ENCODE data around the gene DIPK1B.

The DIPK1B gene

DNA sequence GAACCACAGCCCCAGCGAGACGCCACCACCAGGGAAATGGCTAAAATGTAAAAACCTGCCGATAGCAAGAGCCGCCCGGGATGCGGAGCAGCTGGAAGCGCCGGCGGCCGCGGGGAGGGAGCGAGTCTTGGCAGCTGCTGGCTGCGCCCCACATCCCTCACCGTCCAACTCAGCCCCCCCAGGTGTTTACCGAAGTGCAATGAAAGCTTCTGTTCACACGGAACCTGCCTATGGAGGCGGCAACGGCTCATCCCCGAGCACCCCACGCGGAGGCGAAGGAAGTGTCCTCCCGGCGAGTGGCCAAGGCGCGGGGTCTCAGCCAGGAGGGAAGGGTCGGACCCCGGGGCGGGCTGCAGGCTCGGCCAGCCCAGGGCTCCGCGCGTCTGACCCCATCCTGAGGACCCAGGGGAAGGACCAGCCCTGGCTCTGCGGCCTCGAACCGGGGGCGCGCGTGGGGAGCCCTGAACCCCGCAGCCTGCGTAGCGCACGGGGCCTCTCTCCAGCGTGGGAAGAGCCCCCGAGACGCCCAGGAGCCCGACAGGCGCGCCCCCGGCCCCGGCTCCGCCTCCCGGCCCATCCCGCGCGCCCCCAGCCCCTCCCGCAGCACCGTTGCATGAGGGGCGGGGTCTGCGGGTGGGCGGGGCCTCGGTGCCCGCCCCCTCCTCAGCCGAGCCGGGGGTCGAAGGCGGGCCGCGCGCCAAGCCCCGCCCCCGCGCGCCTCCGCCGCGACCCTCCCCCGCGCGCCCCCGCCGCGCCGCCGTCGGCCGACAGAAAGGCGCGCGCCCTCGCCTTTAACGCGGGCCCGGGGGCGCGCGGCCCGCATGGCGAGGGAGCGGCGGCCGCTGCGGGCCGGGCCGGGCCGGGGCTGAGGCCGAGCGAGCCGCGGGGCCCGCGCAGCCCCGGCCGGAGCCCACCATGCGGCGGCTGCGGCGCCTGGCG is at the start of gene DIPK1B:
TSS of gene DIPK1B (plus strand) at position 822 of the 939 bp plus-strand sequence. CDS start at position 916, 94 bp downstream.
- no peak for DNase-seq

DNA sequence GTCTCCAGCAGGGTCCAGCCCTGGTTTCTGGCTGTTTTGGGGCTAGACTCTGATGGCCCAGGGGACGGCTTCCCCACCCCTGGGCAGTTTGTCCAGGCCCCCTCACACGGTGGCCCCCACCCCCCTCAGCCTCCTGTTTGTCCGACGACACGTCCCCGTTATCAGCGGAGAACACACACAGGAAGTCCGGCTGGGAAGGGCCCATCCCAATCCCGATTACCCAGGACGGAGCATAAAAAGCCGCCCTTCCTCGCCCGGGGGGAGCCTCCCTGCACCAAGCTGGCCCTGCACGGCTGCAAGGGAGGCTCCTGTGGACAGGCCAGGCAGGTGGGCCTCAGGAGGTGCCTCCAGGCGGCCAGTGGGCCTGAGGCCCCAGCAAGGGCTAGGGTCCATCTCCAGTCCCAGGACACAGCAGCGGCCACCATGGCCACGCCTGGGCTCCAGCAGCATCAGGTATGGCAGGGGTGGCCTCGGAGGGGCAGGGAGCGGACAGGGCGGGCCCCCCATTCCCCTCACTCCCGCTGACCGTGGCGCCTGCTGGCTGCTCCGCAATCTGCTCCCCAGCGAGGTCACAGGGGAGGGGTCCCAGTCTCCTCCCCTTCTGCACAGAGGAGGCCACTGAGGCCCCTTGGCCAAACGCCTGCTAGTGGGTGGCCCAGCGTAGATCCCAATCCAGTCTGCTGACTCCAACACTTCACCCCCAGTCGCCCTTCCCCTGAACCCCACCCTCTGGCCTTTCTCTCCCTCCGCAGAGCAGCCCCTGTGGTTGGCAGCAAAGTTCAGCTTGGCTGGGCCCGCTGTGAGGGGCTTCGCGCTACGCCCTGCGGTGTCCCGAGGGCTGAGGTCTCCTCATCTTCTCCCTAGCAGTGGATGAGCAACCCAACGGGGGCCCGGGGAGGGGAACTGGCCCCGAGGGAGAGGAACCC is 49.5 kb upstream of the DIPK1B start, which contains the start of gene EGFL7:
TSS of gene EGFL7 (plus strand) at position 261 of the 926 bp plus-strand sequence. CDS start 5,367 bp downstream, outside the sequence.
- no peak for DNase-seq

DNA sequence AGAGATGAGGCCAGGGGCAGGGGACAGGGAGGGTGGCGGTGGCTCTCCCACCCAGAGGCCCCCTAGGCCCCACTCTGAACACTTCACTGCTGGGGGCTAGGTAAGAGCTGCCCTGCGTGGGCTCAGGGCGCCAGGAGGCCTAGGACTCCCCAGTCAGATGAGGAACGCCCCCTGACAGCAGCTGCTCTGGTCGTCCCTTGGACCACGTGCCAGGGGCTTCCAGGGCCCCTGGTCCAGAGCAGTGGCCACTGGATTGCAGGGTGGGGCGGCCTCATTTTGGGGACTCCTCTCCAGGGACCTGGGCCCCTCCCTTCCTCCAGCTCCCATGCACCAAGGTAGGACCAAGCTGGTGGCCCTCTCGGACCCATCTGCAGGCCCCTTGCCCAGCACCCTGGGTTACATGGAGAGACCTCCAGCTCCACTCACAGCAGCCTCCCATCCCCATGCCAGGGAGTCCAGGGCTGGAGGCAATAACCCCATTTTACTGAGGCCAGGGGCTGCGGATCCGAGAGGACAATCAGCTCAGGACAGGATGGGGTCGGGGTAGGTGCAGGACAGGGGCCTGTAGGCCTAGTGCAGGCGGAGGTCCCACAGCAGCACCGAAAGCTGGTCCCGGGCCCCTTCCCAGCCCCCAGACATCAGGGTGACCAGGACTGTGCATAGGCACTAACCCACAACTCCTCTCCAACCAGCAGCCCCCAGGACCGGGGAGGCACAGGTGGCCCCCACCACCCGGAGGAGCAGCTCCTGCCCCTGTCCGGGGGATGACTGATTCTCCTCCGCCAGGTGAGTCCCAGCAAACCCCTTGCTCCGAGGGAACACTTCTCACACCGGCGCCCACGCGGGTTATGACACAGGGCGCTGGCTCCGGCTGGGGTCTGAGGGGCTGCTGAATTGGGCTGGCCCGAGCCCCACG is 48.1 kb upstream of the DIPK1B start:
- DNase-seq: no peak

DNA sequence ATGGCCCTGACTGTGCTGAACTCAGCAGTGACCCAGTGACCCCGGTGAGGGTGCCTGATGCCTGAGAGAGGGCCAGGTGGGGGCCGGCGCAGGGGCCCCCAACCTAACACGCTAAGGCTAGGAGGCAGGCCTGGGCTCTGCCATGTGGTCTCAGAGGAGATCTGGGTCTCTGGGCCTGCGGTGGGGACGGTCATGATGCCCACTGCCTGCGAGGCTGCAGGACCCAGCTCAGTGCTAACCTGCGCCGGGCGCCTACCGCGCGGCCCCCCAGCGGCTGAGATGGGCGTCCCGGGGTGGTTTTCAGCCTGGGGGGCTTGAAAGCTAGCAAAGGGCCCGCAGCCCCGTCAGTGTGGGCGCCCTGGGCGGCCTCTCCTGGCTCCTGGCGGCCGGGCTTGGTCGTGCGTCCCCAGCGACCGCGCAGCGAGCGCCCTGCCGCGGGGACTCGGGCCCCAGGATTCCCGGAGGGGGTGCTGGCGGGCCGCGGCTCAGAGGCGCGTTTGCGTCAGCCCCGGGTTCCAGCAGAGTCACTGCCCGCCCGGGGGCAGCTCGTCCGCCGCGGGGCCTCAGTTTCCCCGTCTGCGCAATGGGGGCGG is 47.2 kb upstream of the DIPK1B start:
- DNase-seq: no peak

DNA sequence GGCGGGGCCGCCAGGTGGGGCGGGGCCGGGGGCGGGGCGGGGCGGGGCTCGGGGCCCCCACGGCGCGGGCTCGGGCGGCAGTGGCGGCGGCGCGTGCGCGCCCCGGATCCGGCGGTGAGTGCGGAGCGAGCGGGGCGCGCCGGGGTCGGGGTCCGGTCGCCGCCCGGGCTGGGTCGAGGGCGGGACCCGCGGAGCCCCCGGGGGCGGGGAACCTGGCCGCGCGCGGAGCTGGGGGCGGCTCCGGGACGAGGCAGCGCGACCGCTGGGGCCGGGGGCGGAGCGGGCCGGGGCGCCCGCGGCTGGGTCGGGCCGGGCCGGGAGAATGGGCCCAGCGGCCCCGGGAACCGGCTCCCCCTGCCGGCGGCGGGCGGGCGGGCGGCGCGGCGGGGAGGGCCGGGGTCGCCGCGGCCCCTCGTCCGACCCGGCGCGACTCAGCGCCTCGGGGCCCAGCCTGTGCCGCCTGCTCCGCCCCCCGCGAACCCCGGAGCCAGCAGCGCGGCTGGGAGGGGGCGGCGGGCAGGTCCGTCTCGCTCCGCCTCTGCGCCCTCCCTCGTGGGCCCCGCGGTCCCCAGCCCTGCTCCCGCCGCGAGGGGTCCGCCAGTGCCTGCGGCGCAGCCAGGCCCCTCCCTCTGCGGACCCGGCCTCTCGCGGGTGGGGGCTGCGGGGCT is 46.5 kb upstream of the DIPK1B start:
- no peak for DNase-seq

DNA sequence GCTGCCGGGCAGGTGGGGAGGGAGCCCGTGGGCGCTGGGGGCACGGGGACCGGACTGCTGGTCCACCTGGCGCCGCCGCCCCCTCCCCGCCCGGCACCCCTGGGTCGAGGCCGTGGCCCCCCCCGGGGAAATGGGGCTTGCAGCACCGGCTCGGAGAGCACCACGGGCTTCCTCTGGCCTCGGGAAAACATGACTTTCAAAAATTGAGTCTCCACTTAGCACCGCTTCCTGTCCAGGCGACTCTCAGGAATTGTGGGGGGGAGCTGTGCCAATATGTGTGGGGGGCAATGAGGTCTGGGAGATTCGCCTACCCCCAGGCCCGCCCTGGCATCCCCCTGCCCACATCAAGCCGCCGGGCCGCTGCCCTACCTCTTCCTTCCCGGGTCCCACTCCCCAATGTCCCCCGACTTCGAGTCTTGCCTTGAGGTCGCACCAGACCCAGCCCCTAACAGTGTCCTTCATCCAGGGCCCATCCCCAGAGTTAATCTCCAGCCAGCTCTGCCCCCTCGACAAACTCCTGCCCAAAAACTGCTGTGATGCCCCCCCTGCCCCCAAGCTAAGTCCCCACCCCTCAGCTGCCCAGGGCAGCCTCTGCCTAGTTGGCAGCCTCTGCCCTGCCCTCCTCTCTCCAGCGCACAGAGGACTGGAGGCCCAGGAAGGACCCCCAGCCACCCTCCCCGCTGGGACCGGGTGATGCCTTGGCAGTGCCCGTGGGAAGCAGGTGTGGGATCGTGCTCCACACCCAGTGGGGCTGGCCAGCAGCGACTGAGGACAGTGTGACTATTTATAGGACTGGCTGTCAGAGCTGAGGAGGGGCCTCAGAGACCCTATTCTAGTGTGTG is 45.8 kb upstream of the DIPK1B start:
- no peak for DNase-seq

DNA sequence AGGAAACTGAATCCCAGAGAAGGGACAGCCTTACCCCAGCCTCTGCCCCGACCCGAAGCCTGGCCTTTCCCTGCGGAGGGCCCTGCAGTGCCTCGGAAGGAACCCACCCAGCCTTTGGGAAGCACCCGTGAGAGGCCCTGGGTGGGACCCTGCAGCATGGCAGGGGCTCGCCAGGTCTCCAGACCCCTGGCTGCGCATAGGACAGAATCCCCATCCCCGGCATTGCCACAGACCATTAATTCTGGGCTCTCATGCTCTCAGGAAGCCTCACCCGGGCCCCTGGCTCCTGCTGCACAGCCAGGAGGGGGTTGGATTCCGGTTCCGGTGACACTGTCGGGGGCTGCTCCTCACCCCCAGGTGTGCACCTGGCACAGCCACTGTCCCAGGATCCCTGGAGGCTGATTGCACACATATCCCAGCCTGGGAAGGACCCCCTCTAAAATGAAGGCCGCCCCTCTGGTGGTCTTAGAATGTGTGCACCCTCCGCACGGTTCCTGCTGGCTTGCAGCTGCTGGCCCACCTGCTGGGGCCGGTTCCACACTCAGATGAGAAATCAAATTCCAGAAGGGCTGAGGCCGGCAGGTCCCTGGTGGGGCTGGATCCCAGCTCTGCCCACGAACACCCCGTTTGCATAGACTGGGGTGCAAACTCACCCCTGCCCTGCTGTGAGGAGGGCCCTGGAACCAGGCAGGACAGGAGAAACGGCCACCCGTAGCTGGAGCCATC is 45.0 kb upstream of the DIPK1B start:
- DNase-seq: no peak

DNA sequence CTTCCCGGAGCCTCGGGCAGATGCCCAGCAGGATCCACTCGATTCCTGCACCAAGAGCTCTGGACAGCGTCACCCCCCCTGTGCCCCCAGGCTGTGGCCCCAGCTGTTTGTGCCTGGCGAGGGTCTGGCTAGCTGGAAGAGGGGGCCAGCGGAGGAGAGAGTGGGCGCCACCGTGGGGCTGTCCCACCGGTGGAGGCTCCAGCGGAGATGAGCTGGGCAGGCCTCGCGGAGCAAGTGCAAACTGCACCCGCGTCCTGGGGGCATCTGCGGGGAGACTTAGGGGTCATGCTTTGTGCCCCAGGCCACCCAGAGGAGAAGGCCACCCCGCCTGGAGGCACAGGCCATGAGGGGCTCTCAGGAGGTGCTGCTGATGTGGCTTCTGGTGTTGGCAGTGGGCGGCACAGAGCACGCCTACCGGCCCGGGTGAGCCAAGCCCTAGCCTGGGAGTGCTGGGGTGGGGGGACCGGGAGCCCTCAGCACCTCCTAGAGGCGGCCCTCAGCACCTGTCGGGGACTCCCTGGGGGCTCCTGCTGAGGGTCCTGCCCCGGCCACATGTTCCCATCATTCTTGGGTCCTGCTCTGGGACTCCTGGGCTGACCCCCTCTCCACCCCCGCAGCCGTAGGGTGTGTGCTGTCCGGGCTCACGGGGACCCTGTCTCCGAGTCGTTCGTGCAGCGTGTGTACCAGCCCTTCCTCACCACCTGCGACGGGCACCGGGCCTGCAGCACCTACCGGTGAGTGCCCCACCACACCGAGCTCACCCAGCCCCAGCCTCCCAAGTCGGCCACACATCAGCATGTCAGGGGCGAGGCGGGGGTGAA is 44.2 kb upstream of the DIPK1B start:
- DNase-seq: no peak

DNA sequence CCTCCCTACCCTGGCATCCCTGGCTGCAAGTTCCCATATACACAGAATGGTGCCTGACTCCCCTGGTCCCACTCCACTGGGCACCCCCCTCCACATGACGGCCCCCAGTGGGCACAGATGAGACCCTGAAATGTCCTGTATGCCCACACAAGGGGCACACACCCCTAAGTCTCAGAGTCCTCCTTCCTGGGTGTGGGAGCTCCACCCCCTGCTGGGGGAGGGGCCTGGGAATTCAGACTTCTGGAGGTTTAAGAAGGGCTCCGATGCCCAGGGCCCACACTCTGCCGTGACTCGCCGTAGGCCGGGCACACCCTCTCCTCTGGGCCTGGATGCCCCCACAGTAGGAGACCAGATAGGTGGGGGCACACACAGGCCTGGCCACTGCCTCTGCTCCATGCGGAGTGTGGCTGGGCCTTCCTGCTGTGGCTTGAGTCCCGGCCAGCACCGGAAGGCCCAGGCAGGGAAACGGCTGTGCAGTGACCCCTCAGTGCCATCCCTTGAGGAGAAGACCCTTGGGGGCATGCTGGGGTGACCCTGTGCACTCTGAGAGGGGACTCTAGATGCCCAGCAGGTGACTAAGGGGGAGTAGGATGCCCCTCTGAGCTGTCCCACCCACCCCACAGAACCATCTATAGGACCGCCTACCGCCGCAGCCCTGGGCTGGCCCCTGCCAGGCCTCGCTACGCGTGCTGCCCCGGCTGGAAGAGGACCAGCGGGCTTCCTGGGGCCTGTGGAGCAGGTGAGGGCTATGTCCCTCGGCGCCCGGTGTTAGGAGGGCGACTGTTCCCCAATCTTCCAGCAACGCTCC is 43.2 kb upstream of the DIPK1B start:
- no peak for DNase-seq

DNA sequence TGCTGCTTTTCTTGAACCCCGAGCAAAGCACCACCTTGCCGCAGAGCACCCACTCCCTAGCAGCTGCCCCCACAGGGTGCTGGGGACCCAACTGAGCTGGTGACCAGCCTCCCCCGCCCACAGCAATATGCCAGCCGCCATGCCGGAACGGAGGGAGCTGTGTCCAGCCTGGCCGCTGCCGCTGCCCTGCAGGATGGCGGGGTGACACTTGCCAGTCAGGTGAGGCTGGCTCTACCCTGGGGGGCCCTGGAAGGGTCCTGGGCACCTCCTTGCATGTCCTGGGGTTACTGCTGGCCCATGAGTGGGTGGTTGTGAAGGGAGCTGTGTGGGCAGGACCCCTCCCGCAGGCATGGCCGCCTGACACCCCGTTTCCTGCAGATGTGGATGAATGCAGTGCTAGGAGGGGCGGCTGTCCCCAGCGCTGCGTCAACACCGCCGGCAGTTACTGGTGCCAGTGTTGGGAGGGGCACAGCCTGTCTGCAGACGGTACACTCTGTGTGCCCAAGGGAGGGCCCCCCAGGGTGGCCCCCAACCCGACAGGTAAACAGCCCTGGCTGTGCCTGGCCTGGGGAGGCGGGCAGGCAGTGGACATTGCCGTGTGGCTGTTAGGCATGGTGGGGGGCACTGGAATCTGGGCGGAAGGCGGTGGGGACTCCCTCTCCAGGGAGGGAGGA is 42.4 kb upstream of the DIPK1B start:
- DNase-seq: no peak

DNA sequence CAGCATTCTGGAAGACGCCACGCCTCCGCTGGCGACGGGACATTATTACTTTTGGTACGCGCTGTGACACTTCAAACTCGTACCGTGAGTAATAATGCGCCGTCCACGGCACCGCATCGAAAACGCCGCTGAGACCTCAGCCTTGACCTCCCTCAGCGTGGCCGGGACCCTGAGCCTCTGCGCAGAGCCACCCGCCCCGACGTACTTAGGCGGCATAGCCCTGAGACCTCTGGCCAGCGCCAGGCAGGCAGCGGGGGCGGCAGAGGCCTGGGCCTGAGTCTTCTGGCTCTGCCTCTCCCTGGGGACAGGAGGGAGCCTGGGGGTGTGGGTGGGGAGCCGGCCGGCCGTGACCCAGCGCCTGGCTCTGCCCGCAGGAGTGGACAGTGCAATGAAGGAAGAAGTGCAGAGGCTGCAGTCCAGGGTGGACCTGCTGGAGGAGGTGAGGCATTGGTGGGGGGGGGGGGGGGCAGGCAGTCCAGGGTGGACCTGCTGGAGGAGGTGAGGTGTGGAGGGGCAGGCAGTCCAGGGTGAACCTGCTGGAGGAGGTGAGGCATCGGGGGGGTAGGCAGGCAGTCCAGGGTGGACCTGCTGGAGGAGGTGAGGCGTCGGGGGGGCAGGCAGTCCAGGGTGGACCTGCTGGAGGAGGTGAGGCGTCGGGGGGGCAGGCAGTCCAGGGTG is 41.7 kb upstream of the DIPK1B start:
- DNase-seq: no peak

DNA sequence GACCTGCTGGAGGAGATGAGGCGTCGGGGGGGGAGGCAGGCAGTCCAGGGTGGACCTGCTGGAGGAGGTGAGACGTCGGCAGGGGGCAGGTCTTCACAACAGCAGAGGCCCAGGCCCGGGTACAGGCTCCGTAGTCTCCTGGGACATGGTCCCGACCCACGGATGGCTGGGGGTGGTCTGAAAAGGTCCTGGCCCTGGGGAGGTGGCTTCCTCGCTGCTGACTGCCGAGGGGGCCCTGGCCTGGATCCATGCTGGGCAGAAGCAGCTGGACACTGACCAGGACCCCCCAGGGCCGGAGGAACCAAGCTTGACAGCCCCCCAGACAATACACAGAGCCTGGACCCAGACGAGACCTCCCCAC is 41.1 kb upstream of the DIPK1B start:
- no peak for DNase-seq

DNA sequence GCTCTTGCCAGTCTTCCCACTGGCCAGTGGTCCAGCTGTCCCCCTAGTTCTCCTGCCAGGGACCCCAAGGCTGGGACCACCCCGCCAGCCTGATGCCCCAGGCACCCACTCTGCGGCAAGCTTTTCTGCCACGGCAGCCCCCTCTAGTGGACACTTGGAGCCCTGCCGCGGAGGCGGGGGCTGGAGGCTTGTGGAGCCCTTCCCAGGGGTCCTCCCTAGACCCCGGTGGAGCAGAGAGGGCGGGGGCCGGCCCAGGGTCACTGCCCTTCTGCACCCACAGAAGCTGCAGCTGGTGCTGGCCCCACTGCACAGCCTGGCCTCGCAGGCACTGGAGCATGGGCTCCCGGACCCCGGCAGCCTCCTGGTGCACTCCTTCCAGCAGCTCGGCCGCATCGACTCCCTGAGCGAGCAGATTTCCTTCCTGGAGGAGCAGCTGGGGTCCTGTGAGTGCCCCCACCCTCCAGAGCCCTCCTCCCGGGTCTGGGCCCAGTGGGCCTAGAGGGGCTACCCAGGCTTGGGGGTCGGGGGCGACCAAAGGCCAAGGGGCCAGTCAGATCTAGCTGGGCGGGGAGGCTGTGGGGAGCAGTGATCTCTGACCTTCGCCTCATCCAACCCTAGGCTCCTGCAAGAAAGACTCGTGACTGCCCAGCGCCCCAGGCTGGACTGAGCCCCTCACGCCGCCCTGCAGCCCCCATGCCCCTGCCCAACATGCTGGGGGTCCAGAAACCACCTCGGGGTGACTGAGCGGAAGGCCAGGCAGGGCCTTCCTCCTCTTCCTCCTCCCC is 40.5 kb upstream of the DIPK1B start:
- DNase-seq: no peak

DNA sequence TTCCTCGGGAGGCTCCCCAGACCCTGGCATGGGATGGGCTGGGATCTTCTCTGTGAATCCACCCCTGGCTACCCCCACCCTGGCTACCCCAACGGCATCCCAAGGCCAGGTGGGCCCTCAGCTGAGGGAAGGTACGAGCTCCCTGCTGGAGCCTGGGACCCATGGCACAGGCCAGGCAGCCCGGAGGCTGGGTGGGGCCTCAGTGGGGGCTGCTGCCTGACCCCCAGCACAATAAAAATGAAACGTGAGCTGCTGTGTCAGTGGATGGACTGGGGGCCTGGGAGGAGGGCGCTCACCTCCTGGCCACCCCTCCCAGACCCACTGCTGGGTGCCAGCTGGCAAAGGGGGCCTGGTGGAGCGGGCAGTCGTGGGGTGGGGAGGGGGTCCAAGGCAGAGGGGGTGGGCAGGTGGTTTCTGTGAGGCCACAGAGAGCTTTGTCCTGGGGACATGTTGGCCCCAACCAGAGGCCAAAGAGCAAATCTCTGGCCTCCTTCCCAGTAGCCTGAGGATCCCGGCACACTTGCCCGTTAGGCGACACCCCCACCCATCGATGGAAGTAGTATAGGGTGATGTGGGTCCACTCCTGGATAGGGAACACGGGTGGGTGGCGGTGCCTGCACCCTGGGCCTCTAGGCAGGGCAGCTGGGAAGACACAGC is 39.8 kb upstream of the DIPK1B start:
- DNase-seq: no peak
